Endothelial cell of umbilical vein (primary cell): ENCODE measurements around the gene ELOA.

Source experiments
- MAX ChIP-seq: IDR thresholded peaks from 2 replicates; pipeline ENCODE4 v1.6.1; 2011; ENCODE audit not compliant: insufficient read depth, insufficient read length
- POLR2A ChIP-seq: IDR thresholded peaks from 2 replicates; pipeline ENCODE4 v1.6.1; 2012; ENCODE audit warnings: low read depth, mild to moderate bottlenecking, control low read depth, low read length
- POLR2AphosphoS5 ChIP-seq: IDR thresholded peaks from 2 replicates; pipeline ENCODE4 v1.6.1; 2012; ENCODE audit warnings: low read depth, mild to moderate bottlenecking, control low read depth, low read length, moderate library complexity; ENCODE audit not compliant: insufficient read depth
- TF ChIP-seq, protein P1 (sequence below), 2 donors: IDR thresholded peaks; 1 replicate in 1 of 2; 2 replicates in 1 of 2; pipeline ENCODE4 v1.5.1; 2011; ENCODE audit warnings: low read length in 2 of 2, mild to moderate bottlenecking in 2 of 2, moderate library complexity in 2 of 2, control low read depth in 1 of 2, inconsistent platforms in 1 of 2, low read depth in 1 of 2; ENCODE audit not compliant: insufficient read depth in 1 of 2; ENCODE audit errors: extremely low read depth in 1 of 2

DNA sequence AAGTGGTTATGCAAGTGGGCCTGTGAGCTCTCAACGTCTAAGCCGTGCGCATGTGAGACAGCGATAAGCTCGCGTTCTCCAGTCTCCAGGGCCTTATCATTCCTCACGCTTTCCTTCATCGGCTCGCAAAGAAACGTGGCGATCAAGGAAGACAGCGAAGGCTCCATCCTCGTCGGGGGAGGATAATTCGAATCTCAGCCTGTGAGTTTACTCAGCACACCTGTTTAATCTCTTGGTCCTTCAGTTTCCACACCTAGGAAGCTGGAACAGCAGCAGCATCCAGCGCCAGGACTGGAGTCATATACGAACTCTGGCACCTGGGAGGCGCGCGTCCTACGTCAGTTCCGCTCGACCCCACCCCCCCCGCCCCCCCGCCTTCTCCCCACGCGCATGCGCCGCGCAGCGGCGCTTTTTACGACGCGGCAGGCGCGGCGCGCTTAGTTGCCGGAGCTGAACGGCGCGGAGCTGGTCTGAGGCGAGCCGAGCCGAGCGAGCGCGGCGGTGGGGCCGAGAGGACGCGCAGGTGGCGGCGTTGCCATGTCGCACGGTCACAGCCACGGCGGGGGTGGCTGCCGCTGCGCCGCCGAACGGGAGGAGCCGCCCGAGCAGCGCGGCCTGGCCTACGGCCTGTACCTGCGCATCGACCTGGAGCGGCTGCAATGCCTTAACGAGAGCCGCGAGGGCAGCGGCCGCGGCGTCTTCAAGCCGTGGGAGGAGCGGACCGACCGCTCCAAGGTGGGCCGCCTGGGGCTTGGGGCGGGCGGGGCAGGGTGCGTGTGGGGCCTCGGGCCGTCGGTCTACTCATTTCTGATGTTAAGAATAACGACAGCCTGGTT is 34.9 kb downstream of the ELOA start, which contains the start of gene PITHD1:
- TF ChIP-seq, protein P1, sequence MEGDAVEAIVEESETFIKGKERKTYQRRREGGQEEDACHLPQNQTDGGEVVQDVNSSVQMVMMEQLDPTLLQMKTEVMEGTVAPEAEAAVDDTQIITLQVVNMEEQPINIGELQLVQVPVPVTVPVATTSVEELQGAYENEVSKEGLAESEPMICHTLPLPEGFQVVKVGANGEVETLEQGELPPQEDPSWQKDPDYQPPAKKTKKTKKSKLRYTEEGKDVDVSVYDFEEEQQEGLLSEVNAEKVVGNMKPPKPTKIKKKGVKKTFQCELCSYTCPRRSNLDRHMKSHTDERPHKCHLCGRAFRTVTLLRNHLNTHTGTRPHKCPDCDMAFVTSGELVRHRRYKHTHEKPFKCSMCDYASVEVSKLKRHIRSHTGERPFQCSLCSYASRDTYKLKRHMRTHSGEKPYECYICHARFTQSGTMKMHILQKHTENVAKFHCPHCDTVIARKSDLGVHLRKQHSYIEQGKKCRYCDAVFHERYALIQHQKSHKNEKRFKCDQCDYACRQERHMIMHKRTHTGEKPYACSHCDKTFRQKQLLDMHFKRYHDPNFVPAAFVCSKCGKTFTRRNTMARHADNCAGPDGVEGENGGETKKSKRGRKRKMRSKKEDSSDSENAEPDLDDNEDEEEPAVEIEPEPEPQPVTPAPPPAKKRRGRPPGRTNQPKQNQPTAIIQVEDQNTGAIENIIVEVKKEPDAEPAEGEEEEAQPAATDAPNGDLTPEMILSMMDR (IDR thresholded peaks at IDR 0.05; ENCODE audit: extremely low read depth in 1 of 2, insufficient read depth in 1 of 2, low read depth in 1 of 2, low read length in 2 of 2): no peak
- no peak for TF ChIP-seq MAX
- peak; percentile 96 for TF ChIP-seq POLR2AphosphoS5
- TF ChIP-seq POLR2A: peak; percentile 80
